Neural progenitor cell (in vitro differentiated cells): ENCODE results near the gene TLNRD1. TPM values are rescaled to one million over a fixed set of nuclear protein-coding genes. Genes with fewer than 3 reads are reported as not detected.

Source experiments
- DNase-seq: peaks from one replicate; pipeline ENCODE4 v3.0.0-alpha.2; 2016; ENCODE audit warnings: low spot score
- H2AFZ ChIP-seq: fragments of 200-600 bp; sonication (generic); replicated peaks from 2 replicates; pipeline ENCODE4 v1.6.1; 2016; ENCODE audit warnings: antibody characterized with exemption
- H3F3A ChIP-seq: fragments of 200-600 bp; sonication (generic); 2 replicates; pipeline ENCODE4 v1.6.1; 2016; ENCODE audit warnings: antibody characterized with exemption, low read depth
- H3K27ac ChIP-seq: fragments of 200-600 bp; sonication (generic); 2 replicates; pipeline ENCODE4 v1.5.1; 2016; ENCODE audit warnings: mild to moderate bottlenecking
- H3K27me3 ChIP-seq: fragments of 200-600 bp; sonication (generic); 2 replicates; pipeline ENCODE4 v1.6.1; 2016; ENCODE audit warnings: mild to moderate bottlenecking, moderate library complexity
- H3K36me3 ChIP-seq: fragments of 200-600 bp; sonication (generic); 2 replicates; pipeline ENCODE4 v1.5.1; 2016
- H3K4me1 ChIP-seq: fragments of 200-600 bp; sonication (generic); 2 replicates; pipeline ENCODE4 v1.6.1; 2016; ENCODE audit warnings: mixed run types
- H3K4me2 ChIP-seq: fragments of 200-600 bp; sonication (generic); 2 replicates; pipeline ENCODE4 v1.6.1; 2016
- H3K4me3 ChIP-seq: fragments of 200-600 bp; sonication (generic); 2 replicates; pipeline ENCODE4 v1.5.1; 2016
- H3K79me2 ChIP-seq: fragments of 200-600 bp; sonication (generic); 2 replicates; pipeline ENCODE4 v1.6.1; 2016; ENCODE audit warnings: low read depth
- H3K9ac ChIP-seq: fragments of 200-600 bp; sonication (generic); 2 replicates; pipeline ENCODE4 v1.6.1; 2016
- H3K9me3 ChIP-seq: fragments of 200-600 bp; sonication (generic); 2 replicates; pipeline ENCODE4 v1.5.1; 2016; ENCODE audit warnings: low read depth
- H4K20me1 ChIP-seq: fragments of 200-600 bp; sonication (generic); 2 replicates; pipeline ENCODE4 v1.6.1; 2016; ENCODE audit warnings: low read depth
- H3K27ac Mint-ChIP-seq: 3 replicates; pipeline ENCODE4 v1.8.0; 2021; ENCODE audit warnings: mixed read lengths
- H3K27me3 Mint-ChIP-seq: 2 replicates; pipeline ENCODE4 v1.8.0; 2022; ENCODE audit warnings: low read depth, mild to moderate bottlenecking, inconsistent platforms, moderate library complexity, mixed read lengths; ENCODE audit not compliant: insufficient read depth
- H3K36me3 Mint-ChIP-seq: 3 replicates; pipeline ENCODE4 v1.8.0; 2021; ENCODE audit warnings: mixed read lengths
- H3K4me1 Mint-ChIP-seq: 3 replicates; pipeline ENCODE4 v1.8.0; 2021; ENCODE audit warnings: mixed read lengths
- H3K4me3 Mint-ChIP-seq: 3 replicates; pipeline ENCODE4 v1.8.0; 2021; ENCODE audit warnings: mild to moderate bottlenecking, moderate library complexity, mixed read lengths
- H3K9me3 Mint-ChIP-seq: 3 replicates; pipeline ENCODE4 v1.8.0; 2020; ENCODE audit warnings: mixed read lengths
- CTCF ChIP-seq: fragments of 200-600 bp; sonication (generic); IDR thresholded peaks from 2 replicates; pipeline ENCODE4 v1.5.1; 2017; ENCODE audit warnings: antibody characterized with exemption, mild to moderate bottlenecking
- EZH2 ChIP-seq: fragments of 200-600 bp; sonication (generic); IDR thresholded peaks from 2 replicates; pipeline ENCODE4 v1.6.1; 2017; ENCODE audit warnings: antibody characterized with exemption, mild to moderate bottlenecking, moderate library complexity
- EZH2phosphoT487 ChIP-seq: fragments of 200-600 bp; sonication (generic); IDR thresholded peaks from 2 replicates; pipeline ENCODE4 v1.6.1; 2017; ENCODE audit warnings: antibody characterized with exemption
- total RNA-seq: library from RNA; depleted of rRNA; stranded (reverse); fragments of >200 nt; gene quantifications from 2 replicates; pipeline ENCODE4 v1.2.3, GENCODE V29; 2015; ENCODE audit warnings: low replicate concordance

The TLNRD1 gene
- total RNA-seq, 1 donor from 2014 or later = 7.3 TPM

GRCh38 chr15:81021321-81021720, 20.6 kb downstream of the TLNRD1 start:
- Histone ChIP-seq H3K4me1 (peaks cover 12% of the 10 kb centered on the region), H3K27me3 (no peaks in the 10 kb centered on the region), H3K4me3 (no peak overlapping the region), H3K9ac (no peak overlapping the region), H3K27ac (no peak overlapping the region), H3F3A (no peaks in the 10 kb centered on the region), H3K9me3 (no peaks in the 10 kb centered on the region), H4K20me1 (no peaks in the 10 kb centered on the region), H3K79me2 (no peaks in the 10 kb centered on the region), H2AFZ (no peak overlapping the region), H3K4me2 (no peak overlapping the region), H3K36me3 (no peaks in the 10 kb centered on the region)
- no peak for DNase-seq
- Mint-ChIP-seq H3K4me3 (no peak overlapping the region), H3K9me3 (no peaks in the 10 kb centered on the region), H3K36me3 (no peaks in the 10 kb centered on the region), H3K27ac (no peak overlapping the region), H3K4me1 (peaks cover 23% of the 10 kb centered on the region), H3K27me3 (no peaks in the 10 kb centered on the region)
- TF ChIP-seq EZH2phosphoT487 (no peak), EZH2 (no peak), CTCF (no peak)

- Histone ChIP-seq H3K4me3 (no peak overlapping the region), H3K9me3 (no peaks in the 10 kb centered on the region), H3F3A (no peaks in the 10 kb centered on the region), H3K4me2 (no peak overlapping the region), H3K27ac (no peak overlapping the region), H3K4me1 (peaks cover 12% of the 10 kb centered on the region), H3K27me3 (no peaks in the 10 kb centered on the region), H3K79me2 (no peaks in the 10 kb centered on the region), H4K20me1 (no peaks in the 10 kb centered on the region), H2AFZ (no peak overlapping the region), H3K9ac (no peak overlapping the region), H3K36me3 (no peaks in the 10 kb centered on the region)
- Mint-ChIP-seq H3K9me3 (no peaks in the 10 kb centered on the region), H3K27ac (peak overlapping the region; percentile 47), H3K27me3 (peaks cover 2% of the 10 kb centered on the region), H3K4me3 (peak overlapping the region; percentile 9), H3K36me3 (no peaks in the 10 kb centered on the region), H3K4me1 (peaks cover 21% of the 10 kb centered on the region)
- TF ChIP-seq CTCF = no peak
- no peak for TF ChIP-seq EZH2phosphoT487
- TF ChIP-seq EZH2 = no peak
- DNase-seq = no peak
These were observed 23.0 kb downstream of the TLNRD1 start for GRCh38 chr15:81023483-81024264.

- Histone ChIP-seq H3K4me1 (peaks cover 12% of the 10 kb centered on the region), H4K20me1 (no peaks in the 10 kb centered on the region), H3K4me2 (no peak overlapping the region), H2AFZ (peak overlapping the region; percentile 30), H3F3A (no peaks in the 10 kb centered on the region), H3K27ac (no peak overlapping the region), H3K27me3 (no peaks in the 10 kb centered on the region), H3K9ac (no peak overlapping the region), H3K9me3 (no peaks in the 10 kb centered on the region), H3K36me3 (no peaks in the 10 kb centered on the region), H3K4me3 (no peak overlapping the region), H3K79me2 (no peaks in the 10 kb centered on the region)
- TF ChIP-seq CTCF (no peak), EZH2phosphoT487 (no peak), EZH2 (no peak)
- H3K4me3 Mint-ChIP-seq = peak overlapping the region; percentile 9
- peaks cover 2% of the 10 kb centered on the region for H3K27me3 Mint-ChIP-seq
- no peaks in the 10 kb centered on the region for H3K36me3 Mint-ChIP-seq
- H3K9me3 Mint-ChIP-seq = no peaks in the 10 kb centered on the region
- H3K27ac Mint-ChIP-seq = peak overlapping the region; percentile 47
- DNase-seq = no peak
- peaks cover 21% of the 10 kb centered on the region for H3K4me1 Mint-ChIP-seq
These were observed 23.6 kb downstream of the TLNRD1 start for GRCh38 chr15:81024265-81024872.
